Keratinocyte (primary cell): ENCODE measurements around the gene CACNG7. TPM values are rescaled to one million over a fixed set of nuclear protein-coding genes. Genes with fewer than 3 reads are reported as not detected.

Experiments
- DNase-seq: peaks from one replicate; pipeline ENCODE4 v3.0.0-alpha.2; 2011; ENCODE audit warnings: low read depth, missing footprints, low spot score
- FAIRE-seq: peaks from 2 replicates; lab custom pipeline; 2011; peaks lifted over from hg19 to GRCh38; lab: Jason Lieb, UNC
- H2AFZ ChIP-seq: 2 replicates; pipeline ENCODE4 v1.6.0; 2012; ENCODE audit warnings: low read length, control low read depth, inconsistent platforms; ENCODE audit not compliant: control insufficient read depth
- H3K27ac ChIP-seq: 2 replicates; pipeline ENCODE4 v1.5.1; 2011; ENCODE audit warnings: low read length; ENCODE audit not compliant: control insufficient read depth, insufficient read depth
- H3K27me3 ChIP-seq: 3 replicates; pipeline ENCODE4 v1.6.0; 2011; ENCODE audit warnings: low read length; ENCODE audit not compliant: control insufficient read depth, insufficient read depth; ENCODE audit errors: extremely low read depth
- H3K36me3 ChIP-seq, 2 experiments: 2 replicates in 1 of 2; 3 replicates in 1 of 2; pipeline ENCODE4 v1.5.1; 2011; ENCODE audit warnings: low read length in 2 of 2, mild to moderate bottlenecking in 1 of 2; ENCODE audit not compliant: control insufficient read depth in 2 of 2, insufficient read depth in 2 of 2; ENCODE audit errors: extremely low read depth in 1 of 2
- H3K4me1 ChIP-seq: 3 replicates; pipeline ENCODE4 v1.5.1; 2011; ENCODE audit warnings: low read length; ENCODE audit not compliant: control insufficient read depth, insufficient read depth; ENCODE audit errors: extremely low read depth
- H3K4me2 ChIP-seq: 3 replicates; pipeline ENCODE4 v1.6.0; 2011; ENCODE audit warnings: low read depth, low read length; ENCODE audit not compliant: control insufficient read depth, insufficient read depth; ENCODE audit errors: extremely low read depth
- H3K4me3 ChIP-seq, 3 experiments: fragments of 200-600 bp in 1 of 3; sonication (generic) in 1 of 3; 2 replicates in 2 of 3; 3 replicates in 1 of 3; pipeline ENCODE4 v1.5.1; 2011 to 2016; ENCODE audit warnings: low read length in 3 of 3, mild to moderate bottlenecking in 3 of 3, control low read depth in 2 of 3, inconsistent platforms in 1 of 3, low read depth in 1 of 3, mixed read lengths in 1 of 3, mixed run types in 1 of 3, moderate library complexity in 1 of 3; ENCODE audit not compliant: control insufficient read depth in 2 of 3, insufficient read depth in 2 of 3; ENCODE audit errors: extremely low read depth in 1 of 3
- H3K79me2 ChIP-seq: 2 replicates; pipeline ENCODE4 v1.6.0; 2012; ENCODE audit warnings: low read length; ENCODE audit not compliant: control insufficient read depth, insufficient read depth
- H3K9ac ChIP-seq: 3 replicates; pipeline ENCODE4 v1.6.0; 2011; ENCODE audit warnings: low read length; ENCODE audit not compliant: control insufficient read depth, insufficient read depth; ENCODE audit errors: extremely low read depth
- H3K9me1 ChIP-seq: 3 replicates; pipeline ENCODE4 v1.6.0; 2011; ENCODE audit warnings: low read length; ENCODE audit not compliant: control insufficient read depth, insufficient read depth; ENCODE audit errors: extremely low read depth
- H3K9me3 ChIP-seq: 2 replicates; pipeline ENCODE4 v1.5.1; 2012; ENCODE audit warnings: low read depth, low read length; ENCODE audit not compliant: control insufficient read depth
- H4K20me1 ChIP-seq: 3 replicates; pipeline ENCODE4 v1.6.0; 2011; ENCODE audit warnings: low read length; ENCODE audit not compliant: control insufficient read depth, insufficient read depth; ENCODE audit errors: extremely low read depth
- EZH2 ChIP-seq: IDR thresholded peaks from one replicate; pipeline ENCODE4 v1.6.1; 2012; ENCODE audit warnings: inconsistent platforms, mild to moderate bottlenecking, low read length, moderate library complexity
- dilution Hi-C: fragments of 300-500 bp; cut with MboI; formaldehyde crosslinking; loops from one replicate; pipeline ENCODE4 v1.7.0; 2020; ENCODE audit warnings: low sequenced_read_pairs; ENCODE audit not compliant: extremely low pct_ligation_motif_present
- polyA plus RNA-seq, 5 experiments: library from polyadenylated mRNA; depleted of rRNA in 3 of 5; stranded (reverse) in 3 of 5; stranded (forward) in 1 of 5; unstranded in 1 of 5; fragments of >200 nt; gene quantifications; 1 replicate in 1 of 5; 2 replicates in 3 of 5; 3 replicates in 1 of 5; pipeline versions ENCODE4 v1.2.1 to v1.2.3, GENCODE V29; 2011 to 2012; ENCODE audit warnings: missing spikeins in 2 of 5, low read depth in 1 of 5, low replicate concordance in 1 of 5
- TF ChIP-seq, protein P1 (sequence below), 3 experiments: IDR thresholded peaks in 1 of 3; conservative IDR thresholded peaks in 1 of 3; optimal IDR thresholded peaks in 1 of 3; 2 replicates in 2 of 3; 3 replicates in 1 of 3; pipeline versions ENCODE3 to v1.5.1; 2011; ENCODE audit warnings: low read length in 3 of 3, mild to moderate bottlenecking in 3 of 3, moderate library complexity in 2 of 3, control low read depth in 1 of 3, inconsistent platforms in 1 of 3; ENCODE audit not compliant: insufficient read depth in 2 of 3; ENCODE audit errors: extremely low read depth in 1 of 3

CACNG7 gene
- polyA plus RNA-seq, 1 donor (not counting 4 experiments of a cell fraction or from before 2014, with no cell fraction given), result not detected

DNA sequence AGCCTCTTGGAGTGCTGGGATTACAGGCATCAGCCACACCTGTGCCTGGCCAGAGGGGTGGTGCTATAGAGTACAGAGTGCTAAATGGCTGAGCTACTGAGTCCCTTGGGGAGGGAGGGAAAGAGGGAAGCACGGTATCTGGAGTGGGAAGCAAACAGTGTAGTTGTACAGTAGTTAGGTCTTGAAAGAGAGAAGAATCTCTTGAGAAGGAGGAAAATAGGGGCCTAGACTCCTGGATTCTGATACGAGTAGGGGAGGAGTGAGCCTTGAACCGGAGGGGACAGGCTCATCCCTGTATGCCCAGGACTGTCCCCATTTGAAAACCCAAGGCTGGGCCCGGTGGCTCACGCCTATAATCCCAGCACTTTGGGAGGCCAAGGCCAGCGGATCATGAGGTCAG, 36.3 kb upstream of the CACNG7 start:
- H3K4me2 ChIP-seq, result no peak overlapping the region
- H3K9me3 ChIP-seq, result no peaks in the 10 kb centered on the region
- H3K9ac ChIP-seq, result no peak overlapping the region
- H3K27ac ChIP-seq, result no peak overlapping the region
- TF ChIP-seq, protein P1, sequence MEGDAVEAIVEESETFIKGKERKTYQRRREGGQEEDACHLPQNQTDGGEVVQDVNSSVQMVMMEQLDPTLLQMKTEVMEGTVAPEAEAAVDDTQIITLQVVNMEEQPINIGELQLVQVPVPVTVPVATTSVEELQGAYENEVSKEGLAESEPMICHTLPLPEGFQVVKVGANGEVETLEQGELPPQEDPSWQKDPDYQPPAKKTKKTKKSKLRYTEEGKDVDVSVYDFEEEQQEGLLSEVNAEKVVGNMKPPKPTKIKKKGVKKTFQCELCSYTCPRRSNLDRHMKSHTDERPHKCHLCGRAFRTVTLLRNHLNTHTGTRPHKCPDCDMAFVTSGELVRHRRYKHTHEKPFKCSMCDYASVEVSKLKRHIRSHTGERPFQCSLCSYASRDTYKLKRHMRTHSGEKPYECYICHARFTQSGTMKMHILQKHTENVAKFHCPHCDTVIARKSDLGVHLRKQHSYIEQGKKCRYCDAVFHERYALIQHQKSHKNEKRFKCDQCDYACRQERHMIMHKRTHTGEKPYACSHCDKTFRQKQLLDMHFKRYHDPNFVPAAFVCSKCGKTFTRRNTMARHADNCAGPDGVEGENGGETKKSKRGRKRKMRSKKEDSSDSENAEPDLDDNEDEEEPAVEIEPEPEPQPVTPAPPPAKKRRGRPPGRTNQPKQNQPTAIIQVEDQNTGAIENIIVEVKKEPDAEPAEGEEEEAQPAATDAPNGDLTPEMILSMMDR (optimal IDR thresholded peaks at IDR 0.05 in 1 of 3, IDR thresholded peaks at IDR 0.05 in 1 of 3, conservative IDR thresholded peaks at IDR 0.05 in 1 of 3; ENCODE audit: extremely low read depth in 1 of 3, insufficient read depth in 2 of 3, low read length in 3 of 3), result no peak
- no peak for TF ChIP-seq EZH2
- H3K79me2 ChIP-seq, result peaks cover 7% of the 10 kb centered on the region
- H4K20me1 ChIP-seq, result no peaks in the 10 kb centered on the region
- DNase-seq (no peak), FAIRE-seq (no peak)
- no peak overlapping the region for H2AFZ ChIP-seq
- no peaks in the 10 kb centered on the region for H3K9me1 ChIP-seq
- peaks cover 2% of the 10 kb centered on the region for H3K4me1 ChIP-seq
- no peak overlapping the region for H3K4me3 ChIP-seq
- dilution Hi-C loops, result no loop called here
- H3K36me3 ChIP-seq, result peaks cover 10% of the 10 kb centered on the region in 2 experiments
- no peaks in the 10 kb centered on the region for H3K27me3 ChIP-seq

DNA sequence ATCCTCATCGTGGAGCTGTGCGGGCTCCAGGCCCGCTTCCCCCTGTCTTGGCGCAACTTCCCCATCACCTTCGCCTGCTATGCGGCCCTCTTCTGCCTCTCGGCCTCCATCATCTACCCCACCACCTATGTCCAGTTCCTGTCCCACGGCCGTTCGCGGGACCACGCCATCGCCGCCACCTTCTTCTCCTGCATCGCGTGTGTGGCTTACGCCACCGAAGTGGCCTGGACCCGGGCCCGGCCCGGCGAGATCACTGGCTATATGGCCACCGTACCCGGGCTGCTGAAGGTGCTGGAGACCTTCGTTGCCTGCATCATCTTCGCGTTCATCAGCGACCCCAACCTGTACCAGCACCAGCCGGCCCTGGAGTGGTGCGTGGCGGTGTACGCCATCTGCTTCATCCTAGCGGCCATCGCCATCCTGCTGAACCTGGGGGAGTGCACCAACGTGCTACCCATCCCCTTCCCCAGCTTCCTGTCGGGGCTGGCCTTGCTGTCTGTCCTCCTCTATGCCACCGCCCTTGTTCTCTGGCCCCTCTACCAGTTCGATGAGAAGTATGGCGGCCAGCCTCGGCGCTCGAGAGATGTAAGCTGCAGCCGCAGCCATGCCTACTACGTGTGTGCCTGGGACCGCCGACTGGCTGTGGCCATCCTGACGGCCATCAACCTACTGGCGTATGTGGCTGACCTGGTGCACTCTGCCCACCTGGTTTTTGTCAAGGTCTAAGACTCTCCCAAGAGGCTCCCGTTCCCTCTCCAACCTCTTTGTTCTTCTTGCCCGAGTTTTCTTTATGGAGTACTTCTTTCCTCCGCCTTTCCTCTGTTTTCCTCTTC, 35.1 kb upstream of the CACNG7 start:
- no peak overlapping the region for H3K9ac ChIP-seq
- no peaks in the 10 kb centered on the region for H3K9me3 ChIP-seq
- FAIRE-seq (no peak), DNase-seq (no peak)
- TF ChIP-seq, protein P1 (optimal IDR thresholded peaks at IDR 0.05 in 1 of 3, IDR thresholded peaks at IDR 0.05 in 1 of 3, conservative IDR thresholded peaks at IDR 0.05 in 1 of 3; ENCODE audit: extremely low read depth in 1 of 3, insufficient read depth in 2 of 3, low read length in 3 of 3), result no peak
- TF ChIP-seq EZH2, result no peak
- no peaks in the 10 kb centered on the region for H3K9me1 ChIP-seq
- no peak overlapping the region for H2AFZ ChIP-seq
- H3K79me2 ChIP-seq, result no peaks in the 10 kb centered on the region
- H4K20me1 ChIP-seq, result no peaks in the 10 kb centered on the region
- H3K4me3 ChIP-seq, result no peak overlapping the region
- H3K4me2 ChIP-seq, result no peak overlapping the region
- no peaks in the 10 kb centered on the region for H3K27me3 ChIP-seq
- H3K27ac ChIP-seq, result no peak overlapping the region
- dilution Hi-C loops, result no loop called here
- peaks cover 5% of the 10 kb centered on the region for H3K4me1 ChIP-seq
- peaks cover 10% of the 10 kb centered on the region in 2 experiments for H3K36me3 ChIP-seq
